EH (cell line): ENCODE measurements around the gene MOSPD2.

Source experiments
- DNase-seq: peaks from one replicate; pipeline ENCODE4 v3.0.0-alpha.2; 2015; ENCODE audit warnings: low read depth

MOSPD2 gene

GRCh38 chrX:14915596-14915995 lies 42.4 kb downstream of the MOSPD2 start:
- DNase-seq = no peak

GRCh38 chrX:14916017-14916674 lies 42.9 kb downstream of the MOSPD2 start:
- peak; percentile 76 for DNase-seq

GRCh38 chrX:14919407-14919806 lies 46.2 kb downstream of the MOSPD2 start:
- no peak for DNase-seq

DNA sequence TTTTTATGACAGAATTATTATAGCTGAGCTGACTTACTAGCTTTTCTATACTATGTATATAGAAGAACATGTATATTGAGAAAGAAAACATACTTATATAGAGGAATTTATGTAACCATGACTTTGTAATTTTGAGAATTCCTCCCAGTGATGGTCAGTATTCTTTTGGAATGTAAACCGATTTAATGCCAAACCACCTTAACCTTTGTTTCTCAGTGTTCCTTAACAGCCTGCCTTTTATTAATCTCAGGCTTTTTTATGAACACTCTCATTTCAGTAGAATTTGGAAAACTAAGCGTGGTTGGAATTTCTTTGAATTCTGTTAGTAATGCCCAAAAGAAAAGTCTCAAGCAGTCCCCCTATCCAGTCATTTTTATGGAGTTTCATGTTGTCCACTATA lies 47.0 kb downstream of the MOSPD2 start:
- peak; percentile 78 for DNase-seq

- peak; percentile 93 for DNase-seq
Observed at GRCh38 chrX:14922437-14922836, 49.2 kb downstream of the MOSPD2 start.

GRCh38 chrX:14923761-14924160 lies 50.5 kb downstream of the MOSPD2 start:
- DNase-seq = no peak

- peak; percentile 41 for DNase-seq
Observed at GRCh38 chrX:14926471-14926870, 53.2 kb downstream of the MOSPD2 start.

GRCh38 chrX:14927401-14927800 lies 54.2 kb downstream of the MOSPD2 start:
- peak; percentile 78 for DNase-seq

DNA sequence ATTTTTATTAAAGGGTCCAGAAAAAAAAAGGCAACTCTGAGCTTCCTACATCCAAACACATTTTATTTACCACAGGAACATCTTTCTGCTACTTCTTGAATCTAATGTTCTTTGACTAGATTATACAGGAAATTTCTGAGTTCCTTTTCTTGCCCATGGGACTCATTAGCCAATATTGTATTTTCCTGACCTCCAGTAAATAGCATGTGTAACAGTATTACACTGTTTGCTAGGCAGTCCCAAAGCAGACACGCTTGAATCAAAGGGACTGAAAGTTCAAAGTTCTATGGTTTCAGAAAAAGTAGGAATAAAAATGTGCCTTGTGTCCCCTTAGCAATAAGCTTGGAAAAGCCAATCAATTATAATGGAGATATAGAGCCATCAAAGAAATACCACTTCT lies 57.4 kb downstream of the MOSPD2 start:
- DNase-seq = no peak

GRCh38 chrX:14932136-14932535 lies 58.9 kb downstream of the MOSPD2 start:
- DNase-seq = no peak

- no peak for DNase-seq
Observed at GRCh38 chrX:14934423-14934822, 61.2 kb downstream of the MOSPD2 start.

GRCh38 chrX:14936561-14936960 lies 63.3 kb downstream of the MOSPD2 start:
- peak; percentile 84 for DNase-seq

DNA sequence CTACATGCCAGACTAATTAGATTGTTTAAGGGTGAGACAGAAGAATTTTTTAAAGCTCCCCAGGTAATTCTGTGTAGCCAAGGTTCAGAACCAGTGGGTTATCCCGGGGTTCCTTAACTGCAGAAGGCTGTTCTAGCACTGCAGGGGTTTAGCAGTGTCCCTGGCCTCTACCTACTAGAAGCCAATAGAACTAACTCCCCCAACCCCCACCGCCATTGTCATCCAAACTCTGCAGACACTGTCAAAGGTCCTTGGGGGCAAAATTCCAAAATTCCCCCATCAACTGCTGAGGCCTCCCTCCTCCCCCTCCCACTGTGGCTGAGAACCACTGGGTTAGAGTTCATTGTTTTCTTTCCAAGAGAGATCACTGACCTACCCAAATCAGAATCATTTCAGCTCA lies 66.4 kb downstream of the MOSPD2 start:
- no peak for DNase-seq

DNA sequence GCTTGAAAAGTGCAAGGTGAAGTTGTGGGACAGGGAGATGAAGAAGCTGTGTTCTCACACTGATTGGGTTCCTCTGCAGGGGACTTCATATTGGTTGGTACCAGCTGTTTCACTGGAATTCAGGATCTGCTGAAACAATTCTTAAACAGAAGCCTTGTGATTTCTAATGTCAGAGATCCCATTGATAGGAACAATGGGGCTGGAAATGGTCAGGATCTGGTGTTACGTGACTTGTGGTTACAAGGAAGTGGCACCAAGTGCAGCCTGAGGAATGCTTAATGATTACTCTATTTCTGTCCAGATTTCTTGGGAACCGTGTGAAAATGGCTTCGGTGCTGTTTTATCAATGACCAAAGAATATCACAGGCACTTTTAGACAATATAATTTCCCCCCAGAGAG lies 68.1 kb downstream of the MOSPD2 start:
- DNase-seq = no peak

DNA sequence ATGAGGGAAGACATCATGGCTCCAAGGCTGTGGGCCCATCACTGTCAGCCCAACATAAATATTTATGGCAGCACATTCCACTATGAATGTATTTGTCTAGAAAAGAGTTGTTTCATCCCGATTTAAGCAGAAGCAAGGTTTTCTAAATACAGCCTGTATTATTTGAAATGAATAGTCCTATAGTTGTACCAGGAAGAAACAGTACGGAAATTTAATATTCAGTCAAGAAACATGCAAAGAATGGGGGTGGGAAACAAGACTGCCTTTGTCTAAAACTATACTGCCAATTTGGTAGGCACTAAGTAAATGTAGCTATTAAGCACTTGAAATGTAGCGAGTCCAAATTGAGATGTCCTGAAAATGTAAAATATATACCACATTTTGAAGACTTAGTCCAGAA lies 69.1 kb downstream of the MOSPD2 start:
- DNase-seq = no peak

GRCh38 chrX:14943962-14944361 lies 70.7 kb downstream of the MOSPD2 start:
- DNase-seq = no peak

DNA sequence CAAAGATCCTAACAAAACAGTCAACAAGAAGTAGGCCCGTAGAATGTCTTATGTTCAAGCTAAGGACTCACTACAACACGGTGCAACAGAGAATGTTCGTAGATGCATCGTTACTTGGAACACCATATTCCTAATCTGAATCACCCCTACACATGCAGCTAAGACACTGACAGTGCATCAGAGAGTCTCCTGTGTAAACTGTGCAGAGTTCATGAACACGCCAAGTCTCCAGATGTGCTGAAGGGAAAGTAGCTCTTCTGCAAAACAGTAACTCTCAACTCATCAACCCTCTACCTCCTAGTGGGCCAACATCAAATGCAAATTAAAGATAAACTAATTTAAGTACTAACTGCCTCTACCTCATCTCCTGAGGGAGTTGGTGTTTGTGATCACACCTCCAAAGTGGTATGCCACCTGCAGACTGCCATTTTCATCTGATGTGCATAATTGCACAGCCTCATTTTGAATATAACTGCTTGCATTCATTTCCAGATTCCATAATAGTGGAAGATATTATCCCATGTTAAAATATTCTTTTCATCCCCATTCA lies 73.5 kb downstream of the MOSPD2 start:
- DNase-seq = no peak

- DNase-seq = peak; percentile 15
Observed at GRCh38 chrX:14948691-14949090, 75.5 kb downstream of the MOSPD2 start.

DNA sequence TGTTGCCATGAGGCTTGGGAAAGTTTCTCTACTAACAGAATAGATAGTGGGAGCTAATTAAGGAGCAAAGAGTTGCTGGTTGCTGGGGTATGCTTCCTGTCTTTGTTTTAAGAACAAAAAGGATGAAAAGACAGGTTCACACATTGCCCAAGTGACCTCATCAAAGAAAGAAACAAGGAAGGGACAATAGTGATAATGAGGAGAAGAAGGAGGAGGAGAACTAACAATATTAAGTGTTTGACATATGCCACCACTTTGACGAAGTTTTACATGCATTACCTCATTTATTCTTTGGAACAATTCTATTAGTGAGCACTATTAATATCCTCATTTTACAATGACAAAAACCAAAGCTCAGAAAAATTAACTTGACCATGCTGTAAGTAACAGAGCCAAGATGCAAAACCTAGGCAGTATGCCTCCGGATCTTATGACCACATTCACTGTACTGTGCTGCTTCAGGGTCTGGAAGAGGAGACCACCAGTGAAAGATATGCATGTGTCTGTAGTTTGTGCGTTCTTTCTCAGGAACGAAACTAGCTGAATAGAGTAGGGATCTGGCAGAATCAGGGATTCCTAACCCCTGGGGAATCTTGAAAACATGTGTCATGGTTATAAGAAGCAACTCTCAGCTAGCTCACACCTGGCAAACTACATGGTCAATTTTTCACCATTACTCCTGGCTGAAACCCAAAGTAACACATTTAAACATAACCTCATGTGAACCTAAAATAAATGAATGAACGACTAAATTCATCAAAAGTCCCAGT lies 83.8 kb downstream of the MOSPD2 start:
- no peak for DNase-seq

DNA sequence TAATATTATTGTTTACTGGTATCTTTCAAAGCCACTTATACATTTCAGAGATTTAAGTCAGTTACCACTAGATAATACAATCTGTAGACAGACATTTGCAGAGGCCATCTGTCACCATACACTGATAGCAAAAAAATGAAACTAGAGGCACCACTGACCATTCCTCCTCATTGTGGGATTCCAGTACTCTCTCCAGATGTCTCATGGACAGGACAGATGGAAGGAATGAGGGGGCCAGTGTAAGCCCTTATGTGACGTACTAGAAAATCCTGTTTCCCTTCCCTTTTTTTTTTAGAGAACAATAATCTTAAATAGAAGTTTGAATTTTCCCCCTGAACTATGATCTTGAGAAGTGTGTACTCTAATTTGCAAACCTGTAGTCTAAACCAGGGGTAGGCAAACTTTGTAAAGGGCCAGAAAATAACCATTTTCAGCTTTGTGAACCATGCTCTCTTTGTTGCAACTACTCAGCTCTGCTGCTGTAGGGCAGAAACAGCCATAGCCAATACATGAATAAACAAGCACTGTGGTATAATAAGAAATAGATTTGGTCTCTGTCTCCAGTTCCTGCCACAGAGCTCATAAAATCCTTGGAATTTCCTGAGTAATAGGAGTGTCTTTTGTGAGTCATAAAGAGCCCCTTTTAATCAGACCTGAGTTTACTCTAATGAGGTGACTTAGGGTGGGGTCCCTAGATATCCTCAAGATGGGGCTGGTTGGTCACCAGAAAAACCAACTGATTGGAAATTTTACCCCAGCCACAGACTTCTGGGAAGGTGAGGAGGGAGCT lies 90.4 kb downstream of the MOSPD2 start:
- peak; percentile 81 for DNase-seq

- peak; percentile 67 for DNase-seq
Observed at GRCh38 chrX:14964500-14964899, 91.3 kb downstream of the MOSPD2 start.
